GM12873 (cell line): ENCODE results near the gene CLCN2.

Experiments
- TF ChIP-seq, protein P1 (sequence below): IDR thresholded peaks from 2 replicates; pipeline ENCODE4 v1.5.1; 2012; ENCODE audit warnings: low read depth, mild to moderate bottlenecking, moderate library complexity, low read length, control low read depth; ENCODE audit not compliant: insufficient read depth; ENCODE audit errors: missing control alignments

Gene CLCN2

DNA sequence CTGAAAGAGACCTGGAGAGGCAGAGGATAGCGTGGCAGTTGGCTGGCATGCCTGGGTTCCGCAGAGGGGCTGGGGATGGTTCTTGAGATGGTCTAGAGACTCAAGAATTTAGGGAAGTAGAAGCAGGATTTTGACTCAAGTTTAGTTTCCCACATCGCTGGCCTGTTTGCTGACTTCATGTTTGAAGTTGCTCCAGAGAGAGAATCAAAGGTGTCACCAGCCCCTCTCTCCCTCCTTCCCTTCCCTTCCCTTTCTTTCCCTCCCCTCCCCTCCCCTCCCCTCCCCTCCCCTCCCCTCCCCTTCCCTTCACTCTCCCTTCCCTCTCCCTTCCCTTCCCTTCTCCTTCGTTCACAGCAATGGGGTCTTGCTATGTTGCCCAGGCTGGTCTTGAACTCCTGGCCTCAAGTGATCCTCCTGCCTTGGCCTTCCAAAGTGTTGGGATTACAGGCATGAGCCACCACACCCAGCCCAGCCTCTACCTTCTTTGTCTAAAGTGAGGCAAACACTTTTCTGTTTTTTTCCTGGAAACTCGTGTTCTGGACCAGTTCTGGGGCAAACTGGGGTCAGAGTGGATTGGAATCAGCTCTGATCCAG is 28.6 kb upstream of the CLCN2 start:
- TF ChIP-seq, protein P1, sequence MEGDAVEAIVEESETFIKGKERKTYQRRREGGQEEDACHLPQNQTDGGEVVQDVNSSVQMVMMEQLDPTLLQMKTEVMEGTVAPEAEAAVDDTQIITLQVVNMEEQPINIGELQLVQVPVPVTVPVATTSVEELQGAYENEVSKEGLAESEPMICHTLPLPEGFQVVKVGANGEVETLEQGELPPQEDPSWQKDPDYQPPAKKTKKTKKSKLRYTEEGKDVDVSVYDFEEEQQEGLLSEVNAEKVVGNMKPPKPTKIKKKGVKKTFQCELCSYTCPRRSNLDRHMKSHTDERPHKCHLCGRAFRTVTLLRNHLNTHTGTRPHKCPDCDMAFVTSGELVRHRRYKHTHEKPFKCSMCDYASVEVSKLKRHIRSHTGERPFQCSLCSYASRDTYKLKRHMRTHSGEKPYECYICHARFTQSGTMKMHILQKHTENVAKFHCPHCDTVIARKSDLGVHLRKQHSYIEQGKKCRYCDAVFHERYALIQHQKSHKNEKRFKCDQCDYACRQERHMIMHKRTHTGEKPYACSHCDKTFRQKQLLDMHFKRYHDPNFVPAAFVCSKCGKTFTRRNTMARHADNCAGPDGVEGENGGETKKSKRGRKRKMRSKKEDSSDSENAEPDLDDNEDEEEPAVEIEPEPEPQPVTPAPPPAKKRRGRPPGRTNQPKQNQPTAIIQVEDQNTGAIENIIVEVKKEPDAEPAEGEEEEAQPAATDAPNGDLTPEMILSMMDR: no peak

- TF ChIP-seq, protein P1: no peak
These were observed 28.0 kb upstream of the CLCN2 start for GRCh38 chr3:184389384-184389783.

DNA sequence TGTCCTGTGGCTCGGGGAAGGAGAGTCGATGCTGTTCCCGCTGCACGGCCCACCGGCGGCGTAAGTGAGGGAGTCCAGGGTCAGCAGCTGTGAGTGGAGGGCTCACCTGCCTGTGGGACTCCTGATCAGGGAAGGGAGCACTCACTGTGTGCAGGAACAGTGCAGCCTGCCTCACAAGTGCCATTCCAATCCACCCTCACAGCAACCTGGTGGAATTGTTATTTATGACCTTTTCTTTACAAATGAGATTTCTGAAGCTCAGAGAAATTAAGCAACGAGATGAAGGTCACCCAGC is 27.5 kb upstream of the CLCN2 start:
- TF ChIP-seq, protein P1: no peak

DNA sequence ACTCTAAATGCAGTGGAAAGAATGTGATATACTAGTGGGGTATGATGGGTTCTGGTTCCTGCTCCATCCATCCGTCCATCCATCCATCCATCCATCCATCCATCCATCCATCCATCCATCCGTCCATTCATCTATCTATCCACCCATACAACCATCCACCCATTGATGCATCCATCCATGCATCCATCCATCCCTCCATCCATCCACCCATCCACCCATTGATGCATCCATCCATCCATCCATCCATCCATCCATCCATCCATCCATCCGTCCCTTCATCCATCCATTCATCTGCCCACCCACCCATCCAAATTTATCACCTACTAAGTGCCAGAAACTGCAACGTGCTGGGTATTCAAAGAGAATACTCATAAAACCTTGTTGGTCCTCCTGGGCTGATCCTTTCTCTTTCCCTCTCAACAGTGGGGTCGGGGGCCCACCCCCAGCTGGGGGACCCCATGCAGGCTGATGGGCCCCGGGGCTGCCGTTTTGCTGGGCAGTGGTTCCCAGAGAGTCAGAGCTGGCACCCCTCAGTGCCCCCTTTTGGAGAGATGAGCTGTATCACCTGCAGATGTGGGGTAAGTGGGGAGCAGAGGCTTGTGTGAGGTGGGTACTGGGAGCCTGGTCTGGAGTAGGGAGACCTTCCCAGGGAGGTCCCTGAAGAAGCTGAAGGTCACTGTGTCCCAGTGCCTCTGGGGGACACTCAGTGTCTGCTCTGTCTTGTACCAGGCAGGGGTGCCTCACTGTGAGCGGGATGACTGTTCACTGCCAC is 26.9 kb upstream of the CLCN2 start:
- TF ChIP-seq, protein P1: no peak

- TF ChIP-seq, protein P1: no peak
These were observed 25.8 kb upstream of the CLCN2 start for GRCh38 chr3:184387174-184387714.

- TF ChIP-seq, protein P1: no peak
These were observed 24.8 kb upstream of the CLCN2 start for GRCh38 chr3:184386047-184386806.

DNA sequence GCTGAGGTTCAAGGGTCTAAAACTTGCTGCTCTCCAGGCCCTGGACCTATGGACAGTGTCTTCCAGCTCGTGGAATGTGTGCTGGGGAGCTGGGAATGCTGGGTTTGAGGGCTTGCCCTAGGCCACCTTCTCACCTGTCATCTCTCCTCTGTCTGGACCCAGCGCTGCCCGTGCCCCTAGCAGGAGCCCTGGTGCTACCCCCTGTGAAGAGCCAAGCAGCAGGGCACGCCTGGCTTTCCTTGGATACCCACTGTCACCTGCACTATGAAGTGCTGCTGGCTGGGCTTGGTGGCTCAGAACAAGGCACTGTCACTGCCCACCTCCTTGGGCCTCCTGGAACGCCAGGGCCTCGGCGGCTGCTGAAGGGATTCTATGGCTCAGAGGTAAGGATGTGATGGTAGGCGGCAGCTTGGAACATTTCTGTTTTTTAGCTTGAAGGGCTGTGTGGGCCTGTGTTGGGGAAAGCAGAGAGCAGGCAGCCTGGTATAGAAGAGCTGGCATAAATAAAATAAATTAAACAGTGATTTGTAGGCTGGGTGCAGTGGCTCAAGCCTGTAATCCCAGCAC is 23.5 kb upstream of the CLCN2 start:
- TF ChIP-seq, protein P1: no peak
